HCT116 (cell line): ENCODE data around the gene ABCC1. TPM values are rescaled to one million over a fixed set of nuclear protein-coding genes. Genes with fewer than 3 reads are reported as not detected.

Experiments
- ATAC-seq: fragments of 200-7000 bp; cut with Tn5 transposase; 2 replicates; pipeline ENCODE4 v1.9.1; 2020; ENCODE audit warnings: mild to moderate bottlenecking, moderate library complexity
- BruUV-seq: library from RNA; stranded (reverse); fragments of 400-500 nt; replicated peaks from 2 replicates; lab custom pipeline; 2021; lab: Mats Ljungman, UMichigan
- CTCF ChIA-PET: fragments of 300-600 bp; sonication (Branson Sonifier 250); formaldehyde crosslinking; loops from one replicate; lab custom pipeline; 2021; ENCODE audit warnings: antibody characterized with exemption; lab: Charles Lee
- POLR2A ChIA-PET: fragments of 300-600, 350-600 bp; sonication (Branson Sonifier 250); formaldehyde crosslinking; loops from one replicate; lab custom pipeline; 2021; ENCODE audit warnings: antibody characterized with exemption; lab: Charles Lee
- RAD21 ChIA-PET, 2 experiments: fragments of 300-600 bp; sonication (Branson Sonifier 250); formaldehyde crosslinking; loops; one replicate each; lab custom pipeline; 2023; ENCODE audit warnings: low total read pairs in 2 of 2; ENCODE audit not compliant: uncharacterized antibody in 2 of 2, unreplicated experiment in 2 of 2, low non-redundant PET in 1 of 2; lab: Charles Lee
- DNase-seq: peaks from one replicate; pipeline ENCODE4 v3.0.0-alpha.2; 2010; ENCODE audit warnings: low read depth, low spot score
- H2AFZ ChIP-seq: fragments of 200-600 bp; shearing (Covaris generic), sonication (generic); 2 replicates; pipeline ENCODE4 v1.6.1; 2017; ENCODE audit warnings: low read depth, mixed run types, mixed read lengths, antibody characterized with exemption, low read length; ENCODE audit not compliant: poor library complexity, severe bottlenecking
- H3K27ac ChIP-seq: 2 replicates; pipeline ENCODE4 v1.5.1; 2012; ENCODE audit warnings: low read depth, low read length
- H3K27me3 ChIP-seq: fragments of 200-600 bp; sonication (generic); 2 replicates; pipeline ENCODE4 v1.6.1; 2016; ENCODE audit warnings: mixed run types, low read length, mixed read lengths; ENCODE audit not compliant: insufficient read depth
- H3K36me3 ChIP-seq, 2 experiments: fragments of 200-500 bp in 1 of 2; fragments of 200-600 bp in 1 of 2; sonication (Bioruptor generic) in 1 of 2; sonication (generic) in 1 of 2; 2 replicates each; pipeline versions ENCODE4 v1.5.1 to v1.6.1; 2014 to 2016; ENCODE audit warnings: low read length in 2 of 2, inconsistent platforms in 1 of 2, mixed read lengths in 1 of 2, mixed run types in 1 of 2; ENCODE audit not compliant: insufficient read depth in 2 of 2, control insufficient read depth in 1 of 2
- H3K4me1 ChIP-seq, 2 experiments: fragments of 200-600 bp in 1 of 2; sonication (generic) in 1 of 2; 2 replicates each; pipeline versions ENCODE4 v1.5.1 to v1.6.1; 2012 to 2017; ENCODE audit warnings: low read length in 2 of 2, inconsistent platforms in 1 of 2, mild to moderate bottlenecking in 1 of 2, mixed read lengths in 1 of 2, mixed run types in 1 of 2, moderate library complexity in 1 of 2; ENCODE audit not compliant: insufficient read depth in 2 of 2, control insufficient read depth in 1 of 2
- H3K4me2 ChIP-seq: fragments of 200-600 bp; sonication (generic); 2 replicates; pipeline ENCODE4 v1.6.1; 2017; ENCODE audit warnings: mixed run types, low read length, mixed read lengths
- H3K4me3 ChIP-seq, 2 experiments: fragments of 200-600 bp in 1 of 2; sonication (generic) in 1 of 2; replicated peaks in 1 of 2; 2 replicates each; pipeline ENCODE4 v1.5.1; 2011 to 2016; ENCODE audit warnings: low read length in 2 of 2, control low read depth in 1 of 2, low read depth in 1 of 2, mild to moderate bottlenecking in 1 of 2, mixed read lengths in 1 of 2, mixed run types in 1 of 2
- H3K79me2 ChIP-seq: fragments of 200-600 bp; sonication (generic); 2 replicates; pipeline ENCODE4 v1.6.1; 2017; ENCODE audit warnings: mild to moderate bottlenecking, mixed run types, low read length, moderate library complexity, mixed read lengths; ENCODE audit not compliant: insufficient read depth
- H3K9ac ChIP-seq: fragments of 200-600 bp; sonication (generic); 2 replicates; pipeline ENCODE4 v1.6.1; 2016; ENCODE audit warnings: low read length, mixed read lengths
- H3K9me2 ChIP-seq: fragments of 200-600 bp; sonication (generic), shearing (Covaris generic); 2 replicates; pipeline ENCODE4 v1.6.1; 2017; ENCODE audit warnings: mixed run types, mild to moderate bottlenecking, moderate library complexity; ENCODE audit not compliant: insufficient read depth
- H3K9me3 ChIP-seq, 2 experiments: fragments of 200-500 bp in 1 of 2; fragments of 200-600 bp in 1 of 2; sonication (Bioruptor generic) in 1 of 2; sonication (generic) in 1 of 2; 2 replicates each; pipeline ENCODE4 v1.6.1; 2014 to 2017; ENCODE audit warnings: low read length in 2 of 2, mixed read lengths in 2 of 2, inconsistent platforms in 1 of 2, low read depth in 1 of 2, mild to moderate bottlenecking in 1 of 2, mixed run types in 1 of 2, moderate library complexity in 1 of 2; ENCODE audit not compliant: control insufficient read depth in 1 of 2, insufficient read depth in 1 of 2
- H4K20me1 ChIP-seq: fragments of 200-600 bp; sonication (generic), shearing (Covaris generic); 2 replicates; pipeline ENCODE4 v1.6.1; 2017; ENCODE audit warnings: mixed run types, mild to moderate bottlenecking, moderate library complexity; ENCODE audit not compliant: insufficient read depth
- CBX3 ChIP-seq: IDR thresholded peaks from 2 replicates; pipeline ENCODE4 v1.6.1; 2012; ENCODE audit warnings: low read depth
- CEBPB ChIP-seq: IDR thresholded peaks from 2 replicates; pipeline ENCODE4 v1.6.1; 2012; ENCODE audit warnings: low read depth
- CTCF ChIP-seq, 3 experiments: fragments of 200-600 bp in 1 of 3; sonication (generic) in 1 of 3; IDR thresholded peaks in 2 of 3; conservative IDR thresholded peaks in 1 of 3; 2 replicates each; pipeline ENCODE4 v1.5.1; 2012 to 2017; ENCODE audit warnings: low read depth in 2 of 3, low read length in 2 of 3, antibody characterized with exemption in 1 of 3, borderline replicate concordance in 1 of 3, control low read depth in 1 of 3, mild to moderate bottlenecking in 1 of 3, mixed read lengths in 1 of 3, mixed run types in 1 of 3, moderate library complexity in 1 of 3; ENCODE audit not compliant: insufficient read depth in 1 of 3
- EGR1 ChIP-seq: IDR thresholded peaks from 2 replicates; pipeline ENCODE4 v1.6.1; 2012; ENCODE audit warnings: low read depth
- EZH2 ChIP-seq: fragments of 200-600 bp; sonication (generic); IDR thresholded peaks from 2 replicates; pipeline ENCODE4 v1.6.1; 2017; ENCODE audit warnings: antibody characterized with exemption, mixed run types
- POLR2A ChIP-seq: IDR thresholded peaks from 2 replicates; pipeline ENCODE4 v1.7.0; 2011; ENCODE audit warnings: borderline replicate concordance; ENCODE audit not compliant: insufficient read depth, insufficient read length; ENCODE audit errors: extremely low read depth
- REST ChIP-seq: IDR thresholded peaks from 2 replicates; pipeline ENCODE4 v1.6.1; 2012; ENCODE audit warnings: low read depth
- SRF ChIP-seq: IDR thresholded peaks from 2 replicates; pipeline ENCODE4 v1.6.1; 2012; ENCODE audit warnings: low read depth
- intact Hi-C: fragments of 100-400 bp; cut with micrococcal nuclease; formaldehyde crosslinking; loops from 2 replicates; pipeline ENCODE4 v1.10.0; 2022
- total RNA-seq: library from RNA; stranded (reverse); gene quantifications from one replicate; pipeline ENCODE4 v1.2.1, GENCODE V29; 2021; ENCODE audit not compliant: unreplicated experiment

Gene ABCC1
- total RNA-seq, 1 experiment from 2014 or later = 61.9 TPM

- TF ChIP-seq CTCF (IDR thresholded peaks at IDR 0.05 in 2 of 3, conservative IDR thresholded peaks at IDR 0.05 in 1 of 3; ENCODE audit: borderline replicate concordance in 1 of 3, insufficient read depth in 1 of 3, low read depth in 2 of 3, low read length in 2 of 3) (no peak), SRF (no peak), EZH2 (no peak)
Measured at GRCh38 chr16:16067127-16067526, 117.7 kb downstream of the ABCC1 start (continued).

- Histone ChIP-seq H4K20me1 (0 out of 2 replicates have a peak, but pooled peaks cover 3% of the 10 kb centered on the region), H3K36me3 (peaks cover 21 to 24% of the 10 kb centered on the region in 2 experiments; a peak in 3 of 4 replicates), H3K27ac (no peak overlapping the region), H3K9me2 (no peaks in the 10 kb centered on the region), H2AFZ (no peak overlapping the region), H3K9me3 (no peaks in the 10 kb centered on the region), H3K9ac (no peak overlapping the region), H3K27me3 (no peaks in the 10 kb centered on the region), H3K4me2 (no peak overlapping the region), H3K79me2 (no peaks in the 10 kb centered on the region; the same call in 1 of the 2 replicates), H3K4me3 (no peak overlapping the region), H3K4me1 (peaks cover 5 to 24% of the 10 kb centered on the region in 2 experiments)
- ATAC-seq = no peak
- intact Hi-C loops = no loop called here
- ChIA-PET CTCF (no interaction called here), RAD21 (no interaction called here), POLR2A (no interaction called here)
- TF ChIP-seq REST (no peak), POLR2A (no peak), CBX3 (no peak), CEBPB (no peak), EGR1 (no peak)
- no TSS peak for BruUV-seq
- DNase-seq = no peak
Measured at GRCh38 chr16:16071631-16072244, 122.3 kb downstream of the ABCC1 start.
